Muscle layer of duodenum (tissue), 2 donors: ENCODE results near the gene PSMD8.

Source experiments
- H3K27ac ChIP-seq: one replicate; pipeline ENCODE4 v1.7.0; 2013; ENCODE audit warnings: mild to moderate bottlenecking, low read length
- H3K27me3 ChIP-seq: one replicate; pipeline ENCODE4 v1.7.0; 2013; ENCODE audit warnings: low read depth, mild to moderate bottlenecking, control low read depth, low read length
- H3K36me3 ChIP-seq, 2 donors: one replicate each; pipeline ENCODE4 v1.7.0; 2013; ENCODE audit warnings: low read length in 2 of 2, control low read depth in 1 of 2, mild to moderate bottlenecking in 1 of 2; ENCODE audit not compliant: insufficient read depth in 2 of 2, control insufficient read depth in 1 of 2
- H3K4me1 ChIP-seq, 2 donors: one replicate each; pipeline ENCODE4 v1.7.0; 2013; ENCODE audit warnings: low read length in 2 of 2, mild to moderate bottlenecking in 2 of 2, control low read depth in 1 of 2, moderate library complexity in 1 of 2; ENCODE audit not compliant: insufficient read depth in 2 of 2, control insufficient read depth in 1 of 2
- H3K4me3 ChIP-seq, 2 donors: one replicate each; pipeline ENCODE4 v1.7.0; 2013; ENCODE audit warnings: low read length in 2 of 2, low read depth in 1 of 2, mild to moderate bottlenecking in 1 of 2
- H3K9me3 ChIP-seq, 2 donors: one replicate each; pipeline ENCODE4 v1.7.0; 2013; ENCODE audit warnings: low read length in 2 of 2, control low read depth in 1 of 2, mild to moderate bottlenecking in 1 of 2; ENCODE audit not compliant: control insufficient read depth in 1 of 2
- donor health status: healthy.

PSMD8 gene

DNA sequence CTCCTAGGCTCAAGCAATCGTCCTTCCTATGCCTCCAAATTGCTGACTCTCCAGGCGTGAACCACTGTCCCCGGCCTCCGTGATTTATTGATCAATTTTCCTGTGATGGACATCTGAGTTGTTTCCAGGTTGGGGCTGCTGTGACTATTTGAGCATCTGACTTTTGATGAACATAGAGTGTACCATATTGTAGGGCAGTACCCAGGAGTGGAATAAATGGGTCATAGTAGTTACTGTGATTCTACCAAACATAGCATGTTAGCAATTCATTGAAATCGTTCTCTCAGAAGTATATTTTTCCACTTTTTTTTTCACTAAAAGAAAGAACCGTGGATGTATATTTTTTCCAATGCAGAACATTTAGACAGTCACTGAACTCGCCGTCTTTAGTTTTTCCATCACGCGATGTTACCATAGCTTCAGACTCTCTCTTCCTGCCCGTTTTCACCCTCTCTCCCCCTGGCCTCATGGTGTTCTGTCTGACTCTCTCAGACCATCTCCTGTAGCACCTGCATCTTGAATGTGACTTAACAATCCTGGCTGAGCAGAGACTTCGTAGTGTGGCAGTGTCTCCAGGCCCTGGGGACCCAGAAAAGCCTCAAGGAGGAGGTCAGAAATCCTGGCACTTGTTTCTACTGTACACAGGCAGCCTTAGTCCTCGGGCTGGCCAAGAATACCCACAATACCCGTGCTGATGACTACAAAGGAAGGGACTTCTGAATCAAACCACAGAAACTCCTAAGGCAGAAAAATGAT, 54.9 kb downstream of the PSMD8 start:
- Histone ChIP-seq H3K4me3 (no peak overlapping the region), H3K27ac (no peak overlapping the region), H3K4me1 (peaks cover 0 to 5% of the 10 kb centered on the region in 2 donors), H3K27me3 (peaks cover 5% of the 10 kb centered on the region), H3K9me3 (no peaks in the 10 kb centered on the region), H3K36me3 (no peaks in the 10 kb centered on the region)

DNA sequence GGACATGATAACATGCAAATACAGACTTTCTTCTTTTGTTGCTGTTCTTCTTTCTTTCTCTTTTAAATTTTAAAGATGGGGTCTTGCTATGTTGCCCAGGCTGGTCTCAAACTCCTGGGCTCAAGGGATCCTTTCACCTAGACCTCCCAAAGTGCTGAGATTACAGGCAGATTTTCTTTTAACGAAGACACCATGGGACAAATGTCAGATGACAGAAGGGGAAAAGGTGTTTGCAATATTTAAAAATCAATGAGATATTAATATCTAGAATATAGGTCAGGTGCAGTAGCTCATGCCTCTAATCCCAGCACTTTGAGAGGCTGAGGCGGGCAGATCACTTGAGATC, 55.4 kb downstream of the PSMD8 start:
- Histone ChIP-seq H3K27ac (no peak overlapping the region), H3K4me1 (peaks cover 0 to 5% of the 10 kb centered on the region in 2 donors), H3K4me3 (no peak overlapping the region), H3K9me3 (no peaks in the 10 kb centered on the region), H3K36me3 (no peaks in the 10 kb centered on the region), H3K27me3 (peaks cover 10% of the 10 kb centered on the region)

DNA sequence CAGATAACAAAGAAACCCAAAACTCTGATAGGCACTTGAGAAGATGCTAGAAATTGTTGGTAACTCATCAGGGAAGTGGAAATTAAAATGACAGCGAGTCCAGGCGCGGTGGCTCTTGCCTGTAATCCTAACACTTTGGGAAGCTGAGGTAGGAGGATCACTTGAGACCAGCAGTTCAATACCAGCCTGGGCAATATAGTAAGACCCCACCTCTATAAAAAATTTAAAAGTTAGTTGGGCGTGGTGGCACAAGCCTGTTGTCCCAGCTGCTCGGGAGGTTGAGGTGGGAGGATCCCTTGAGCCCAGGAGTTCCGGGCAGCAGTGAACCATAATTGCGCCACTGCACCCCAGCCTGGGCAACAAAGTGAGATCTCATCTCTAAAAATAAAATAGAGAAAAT, 56.6 kb downstream of the PSMD8 start:
- Histone ChIP-seq H3K4me3 (no peak overlapping the region), H3K27ac (no peak overlapping the region), H3K27me3 (peaks cover 14% of the 10 kb centered on the region), H3K9me3 (no peaks in the 10 kb centered on the region), H3K36me3 (no peaks in the 10 kb centered on the region), H3K4me1 (peaks cover 0 to 5% of the 10 kb centered on the region in 2 donors)

DNA sequence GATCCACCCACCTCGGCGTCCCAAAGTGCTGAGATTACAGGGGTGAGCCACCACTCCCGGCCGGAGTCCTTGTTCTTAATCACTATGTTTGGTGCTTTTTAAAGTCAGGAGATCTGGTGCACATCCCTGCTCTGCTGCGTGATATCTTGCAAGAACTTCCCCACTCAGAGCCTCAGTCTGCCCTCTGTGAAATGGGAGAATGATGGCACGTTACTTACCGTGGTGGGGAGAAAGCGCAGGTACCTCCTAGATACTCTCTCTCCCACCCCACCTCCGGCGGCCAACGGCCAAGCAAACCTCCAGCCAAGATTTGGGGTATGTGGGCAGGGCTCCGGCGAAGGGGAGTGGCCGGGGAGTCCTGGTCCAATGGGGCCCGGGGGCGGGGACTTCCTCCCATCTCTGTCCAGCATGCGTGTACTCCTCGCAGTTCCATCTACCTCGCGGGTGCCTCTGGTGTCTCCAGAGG, 58.9 kb downstream of the PSMD8 start, which contains the start of gene RYR1:
RYR1 (plus strand) TSS at position 424 of the 466 bp plus-strand sequence. CDS start 139 bp downstream, outside the sequence.
- H3K4me3 ChIP-seq, result peak within 1 kb of the TSS in 1 of 2 donors; percentile 18
- H3K9me3 ChIP-seq, result no peaks in the 10 kb centered on the region
- no peaks in the 10 kb centered on the region for H3K36me3 ChIP-seq
- H3K27me3 ChIP-seq, result peaks cover 14% of the 10 kb centered on the region
- peaks cover 0 to 5% of the 10 kb centered on the region in 2 donors for H3K4me1 ChIP-seq
- no peak within 1 kb of the TSS for H3K27ac ChIP-seq
